ENCODE measurements around the gene DBH. TPM values are rescaled to one million over a fixed set of nuclear protein-coding genes. Genes with fewer than 3 reads are reported as not detected.

DBH gene
- total RNA-seq, 4 donors from 2014 or later, result 0.11 to 0.15 TPM; not detected in 2

DNA sequence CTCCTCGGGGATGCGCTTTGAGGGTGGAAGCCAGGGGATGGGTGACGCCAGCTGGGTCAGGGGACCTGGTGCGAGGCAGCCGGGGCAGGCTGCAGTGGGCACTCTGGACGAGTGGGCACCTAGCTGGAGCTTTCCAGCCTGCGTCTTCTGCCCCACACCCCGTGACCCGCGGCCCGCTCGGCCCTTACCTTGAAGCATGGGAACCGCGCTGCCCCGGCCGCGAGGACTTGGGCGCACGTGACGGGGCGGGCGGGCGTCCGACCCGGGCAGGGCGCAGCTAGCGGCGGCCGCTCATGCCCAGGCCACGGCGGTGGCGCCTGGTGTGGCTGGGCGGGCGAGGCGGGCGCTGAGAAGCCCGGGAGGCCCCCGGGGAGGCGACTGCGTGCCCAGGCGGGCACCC, 27.3 kb upstream of the DBH start:
- 49 to 60% methylated on average over 2 to 4 of the region's 41 CpGs for WGBS, 2 donors

DNA sequence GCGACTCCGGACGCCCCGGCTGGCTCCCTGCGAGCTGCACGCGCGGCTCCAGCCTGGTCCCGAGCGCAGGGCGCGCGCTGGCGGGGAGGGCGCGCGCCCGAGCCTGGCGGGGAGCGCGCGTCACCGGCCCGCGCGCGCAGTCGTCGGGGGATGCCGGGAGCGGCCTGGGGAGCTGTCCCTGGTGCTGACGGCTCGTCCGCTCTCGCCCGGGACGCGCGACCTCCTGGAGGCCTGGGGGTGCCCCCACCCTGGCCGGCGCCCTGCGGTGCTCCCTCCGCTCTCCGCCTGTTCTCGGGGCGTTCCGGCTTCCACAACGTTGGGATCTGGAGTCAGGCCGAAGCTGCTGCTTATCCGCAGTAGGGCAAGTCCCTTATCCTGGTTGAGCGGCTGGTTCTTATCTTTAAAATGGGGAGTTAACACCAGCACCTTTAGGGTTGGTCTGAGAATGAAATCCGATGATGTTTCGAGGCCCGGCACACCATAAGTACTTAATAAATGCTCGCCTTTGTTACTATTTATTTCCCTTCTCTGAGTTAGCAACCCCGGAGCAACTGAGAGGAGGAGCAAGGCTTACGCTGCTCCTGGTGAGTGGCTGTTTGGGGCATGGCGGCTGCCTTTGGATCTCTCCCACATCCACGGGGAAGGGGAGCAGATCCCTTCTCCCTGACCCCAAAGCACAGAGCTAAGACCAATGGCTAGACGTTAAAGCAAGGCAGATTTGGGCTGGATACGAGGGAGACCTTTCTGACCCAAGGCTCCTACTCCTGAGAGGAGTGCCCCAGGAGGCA, 26.7 kb upstream of the DBH start, which contains the start of gene FAM163B:
FAM163B (minus strand) TSS at position 79 of the 788 bp plus-strand sequence. CDS start 29,166 bp downstream, outside the sequence.
- no peaks in the 10 kb centered on the region for H3K27me3 ChIP-seq
- H3K4me3 ChIP-seq (replicated peaks in 1 of 3), result no peak within 1 kb of the TSS
- no peaks in the 10 kb centered on the region for H3K9me3 ChIP-seq
- peaks cover 0 to 3% of the 10 kb centered on the region in 2 donors for H3K4me1 ChIP-seq
- no peak for TF ChIP-seq POLR2A (IDR thresholded peaks at IDR 0.05)
- TF ChIP-seq, protein P1, sequence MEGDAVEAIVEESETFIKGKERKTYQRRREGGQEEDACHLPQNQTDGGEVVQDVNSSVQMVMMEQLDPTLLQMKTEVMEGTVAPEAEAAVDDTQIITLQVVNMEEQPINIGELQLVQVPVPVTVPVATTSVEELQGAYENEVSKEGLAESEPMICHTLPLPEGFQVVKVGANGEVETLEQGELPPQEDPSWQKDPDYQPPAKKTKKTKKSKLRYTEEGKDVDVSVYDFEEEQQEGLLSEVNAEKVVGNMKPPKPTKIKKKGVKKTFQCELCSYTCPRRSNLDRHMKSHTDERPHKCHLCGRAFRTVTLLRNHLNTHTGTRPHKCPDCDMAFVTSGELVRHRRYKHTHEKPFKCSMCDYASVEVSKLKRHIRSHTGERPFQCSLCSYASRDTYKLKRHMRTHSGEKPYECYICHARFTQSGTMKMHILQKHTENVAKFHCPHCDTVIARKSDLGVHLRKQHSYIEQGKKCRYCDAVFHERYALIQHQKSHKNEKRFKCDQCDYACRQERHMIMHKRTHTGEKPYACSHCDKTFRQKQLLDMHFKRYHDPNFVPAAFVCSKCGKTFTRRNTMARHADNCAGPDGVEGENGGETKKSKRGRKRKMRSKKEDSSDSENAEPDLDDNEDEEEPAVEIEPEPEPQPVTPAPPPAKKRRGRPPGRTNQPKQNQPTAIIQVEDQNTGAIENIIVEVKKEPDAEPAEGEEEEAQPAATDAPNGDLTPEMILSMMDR (IDR thresholded peaks at IDR 0.05), result no peak
- intact Hi-C loops (cut with DNase I), result no loop called here
- no peaks in the 10 kb centered on the region for H3K36me3 ChIP-seq
- peak; percentile 32 to 45 for DNase-seq
- 30 to 42% methylated on average over 10 to 17 of the region's 61 CpGs for WGBS, 2 donors
- no peak within 1 kb of the TSS for H3K27ac ChIP-seq

More for the DNA sequence above, 27.3 kb upstream of the DBH start:
- intact Hi-C loops (cut with DNase I), result no loop called here
- Histone ChIP-seq H3K9me3 (no peaks in the 10 kb centered on the region), H3K27ac (no peak overlapping the region), H3K27me3 (no peaks in the 10 kb centered on the region), H3K4me1 (peaks cover 0 to 3% of the 10 kb centered on the region in 2 donors), H3K4me3 (replicated peaks in 1 of 3) (no peak overlapping the region), H3K36me3 (no peaks in the 10 kb centered on the region)
- TF ChIP-seq, protein P1 (IDR thresholded peaks at IDR 0.05), result no peak
- TF ChIP-seq POLR2A (IDR thresholded peaks at IDR 0.05), result no peak
- DNase-seq, result no peak

DNA sequence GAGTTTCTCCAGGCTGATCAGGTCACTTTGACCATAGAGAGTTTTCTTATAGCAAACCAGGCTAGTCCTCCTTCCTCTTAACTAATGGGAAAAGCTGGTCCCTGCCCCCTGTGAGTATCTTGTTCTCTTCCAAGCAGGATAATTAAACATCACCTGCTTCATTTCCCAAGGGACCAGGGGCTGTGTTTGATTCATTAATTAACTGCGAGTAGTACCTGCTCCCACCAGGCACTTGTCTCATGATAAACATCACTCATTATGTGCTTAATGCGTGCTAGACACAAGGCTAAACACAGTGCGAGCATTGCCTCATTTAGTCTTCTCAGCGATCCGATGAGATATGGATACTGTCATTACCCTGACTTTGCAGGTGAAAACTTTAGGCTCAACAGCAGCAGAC, 25.3 kb upstream of the DBH start:
- Histone ChIP-seq H3K4me1 (peaks cover 0 to 3% of the 10 kb centered on the region in 2 donors), H3K9me3 (no peaks in the 10 kb centered on the region), H3K27me3 (no peaks in the 10 kb centered on the region), H3K4me3 (replicated peaks in 1 of 3) (no peak overlapping the region), H3K36me3 (no peaks in the 10 kb centered on the region), H3K27ac (no peak overlapping the region)
- no peak for TF ChIP-seq POLR2A (IDR thresholded peaks at IDR 0.05)
- TF ChIP-seq, protein P1 (IDR thresholded peaks at IDR 0.05), result no peak
- intact Hi-C loops (cut with DNase I), result no loop called here
- DNase-seq, result no peak
- WGBS, 2 donors, result 70 to 82% methylated on average over 5 of the region's 5 CpGs

DNA sequence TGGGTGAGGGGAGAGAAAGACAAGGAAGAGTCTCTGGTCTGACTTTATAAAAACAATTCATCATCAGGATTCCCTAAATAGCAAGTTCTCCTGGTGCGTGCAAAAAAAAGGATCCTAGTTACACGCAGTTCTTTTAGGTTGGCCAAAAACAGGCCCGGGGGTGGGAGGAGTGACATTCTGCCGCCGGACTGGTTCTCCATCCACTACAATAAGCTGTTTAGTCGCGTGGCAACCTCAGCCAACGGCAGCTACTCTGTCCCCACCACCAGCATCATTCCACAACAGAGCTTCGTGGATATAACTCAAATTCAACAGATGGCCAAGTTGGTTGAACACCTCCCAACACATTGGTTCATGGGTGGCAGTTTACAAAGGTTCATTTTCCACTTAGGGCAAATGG, 24.1 kb upstream of the DBH start:
- intact Hi-C loops (cut with DNase I), result no loop called here
- Histone ChIP-seq H3K4me3 (replicated peaks in 1 of 3) (no peak overlapping the region), H3K27ac (no peak overlapping the region), H3K27me3 (no peaks in the 10 kb centered on the region), H3K4me1 (peaks cover 0 to 3% of the 10 kb centered on the region in 2 donors), H3K36me3 (no peaks in the 10 kb centered on the region), H3K9me3 (no peaks in the 10 kb centered on the region)
- DNase-seq, result no peak
- TF ChIP-seq, protein P1 (IDR thresholded peaks at IDR 0.05), result no peak
- TF ChIP-seq POLR2A (IDR thresholded peaks at IDR 0.05), result no peak
- WGBS, 2 donors, result 72 to 77% methylated on average over 9 of the region's 9 CpGs

DNA sequence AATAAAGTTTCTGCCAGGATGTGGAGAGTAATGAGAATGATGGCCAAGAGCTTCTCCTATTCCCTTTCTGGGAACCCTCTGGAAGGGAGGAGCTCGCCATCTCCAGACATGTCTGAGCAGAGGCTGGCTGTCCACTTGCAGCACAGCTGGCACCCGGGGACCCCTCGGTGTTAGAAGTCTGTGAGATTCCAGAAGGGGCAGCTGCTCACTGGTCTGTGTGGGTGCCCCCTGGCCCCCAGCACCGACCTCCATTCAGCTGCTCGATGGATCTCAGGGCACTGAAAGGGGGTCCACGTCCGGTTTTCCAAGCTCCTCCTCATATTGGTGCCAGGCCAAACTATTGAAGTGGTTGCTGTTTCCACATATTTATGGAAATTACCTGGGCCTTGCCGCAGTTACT, 23.3 kb upstream of the DBH start:
- Histone ChIP-seq H3K36me3 (no peaks in the 10 kb centered on the region), H3K9me3 (no peaks in the 10 kb centered on the region), H3K4me1 (peaks cover 0 to 3% of the 10 kb centered on the region in 2 donors), H3K27me3 (no peaks in the 10 kb centered on the region), H3K4me3 (replicated peaks in 1 of 3) (no peak overlapping the region), H3K27ac (no peak overlapping the region)
- no peak for DNase-seq
- TF ChIP-seq, protein P1 (IDR thresholded peaks at IDR 0.05), result no peak
- TF ChIP-seq POLR2A (IDR thresholded peaks at IDR 0.05), result no peak
- 77 to 86% methylated on average over 3 to 4 of the region's 8 CpGs for WGBS, 2 donors
- intact Hi-C loops (cut with DNase I), result no loop called here
